G401.6 (cell line): ENCODE results near the gene FBL.

Experiments
- FAIRE-seq: peaks from 2 replicates; lab custom pipeline; 2012; peaks lifted over from hg19 to GRCh38; lab: Jason Lieb, UNC

The FBL gene

GRCh38 chr19:39842693-39843435 lies 3.3 kb downstream of the FBL start:
- FAIRE-seq, result no peak

GRCh38 chr19:39841041-39841440 lies 5.1 kb downstream of the FBL start:
- FAIRE-seq, result no peak

- no peak for FAIRE-seq
Observed at GRCh38 chr19:39840492-39840891, 5.7 kb downstream of the FBL start.

- FAIRE-seq, result no peak
Observed at GRCh38 chr19:39839678-39840327, 6.4 kb downstream of the FBL start.

DNA sequence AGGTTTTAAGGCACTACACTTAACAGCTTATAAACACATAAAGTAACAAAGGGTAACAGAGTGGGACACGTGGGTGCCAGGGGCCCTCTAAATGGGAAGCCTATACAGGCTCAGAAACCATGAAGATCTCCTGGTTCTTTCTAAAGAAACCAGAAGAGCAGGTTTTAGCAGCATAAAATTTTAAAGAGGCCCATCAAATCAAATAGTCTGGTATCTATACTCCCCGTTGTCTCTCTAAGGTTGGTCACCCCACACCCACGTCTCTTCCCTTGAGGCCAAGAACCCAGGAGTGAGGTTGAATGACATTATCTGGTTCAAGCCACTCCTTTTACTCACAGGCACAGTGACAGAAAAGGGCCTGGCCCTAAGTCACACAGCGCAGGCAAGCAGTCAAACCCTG lies 7.6 kb downstream of the FBL start:
- FAIRE-seq, result no peak

DNA sequence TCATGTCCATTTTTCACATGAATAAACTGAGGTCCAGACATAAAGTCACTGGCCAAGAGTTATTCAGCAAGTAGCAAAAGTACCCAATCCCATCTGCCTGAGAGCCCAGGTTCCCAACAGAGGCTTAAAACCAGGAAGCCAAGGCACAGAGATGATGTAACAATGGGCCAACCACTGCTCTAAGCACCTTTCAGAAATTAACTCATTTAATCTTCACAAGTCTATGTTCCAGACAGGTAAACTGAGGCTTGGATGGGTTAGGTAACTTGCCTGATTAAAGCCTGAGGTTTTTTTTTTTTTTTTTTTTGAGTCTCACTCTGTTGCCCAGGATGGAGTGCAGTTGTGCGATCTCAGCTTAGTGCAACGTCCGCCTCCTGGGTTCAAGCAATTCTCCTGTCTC lies 8.2 kb downstream of the FBL start:
- FAIRE-seq, result no peak

- no peak for FAIRE-seq
Observed at GRCh38 chr19:39834287-39834841, 11.8 kb downstream of the FBL start.

DNA sequence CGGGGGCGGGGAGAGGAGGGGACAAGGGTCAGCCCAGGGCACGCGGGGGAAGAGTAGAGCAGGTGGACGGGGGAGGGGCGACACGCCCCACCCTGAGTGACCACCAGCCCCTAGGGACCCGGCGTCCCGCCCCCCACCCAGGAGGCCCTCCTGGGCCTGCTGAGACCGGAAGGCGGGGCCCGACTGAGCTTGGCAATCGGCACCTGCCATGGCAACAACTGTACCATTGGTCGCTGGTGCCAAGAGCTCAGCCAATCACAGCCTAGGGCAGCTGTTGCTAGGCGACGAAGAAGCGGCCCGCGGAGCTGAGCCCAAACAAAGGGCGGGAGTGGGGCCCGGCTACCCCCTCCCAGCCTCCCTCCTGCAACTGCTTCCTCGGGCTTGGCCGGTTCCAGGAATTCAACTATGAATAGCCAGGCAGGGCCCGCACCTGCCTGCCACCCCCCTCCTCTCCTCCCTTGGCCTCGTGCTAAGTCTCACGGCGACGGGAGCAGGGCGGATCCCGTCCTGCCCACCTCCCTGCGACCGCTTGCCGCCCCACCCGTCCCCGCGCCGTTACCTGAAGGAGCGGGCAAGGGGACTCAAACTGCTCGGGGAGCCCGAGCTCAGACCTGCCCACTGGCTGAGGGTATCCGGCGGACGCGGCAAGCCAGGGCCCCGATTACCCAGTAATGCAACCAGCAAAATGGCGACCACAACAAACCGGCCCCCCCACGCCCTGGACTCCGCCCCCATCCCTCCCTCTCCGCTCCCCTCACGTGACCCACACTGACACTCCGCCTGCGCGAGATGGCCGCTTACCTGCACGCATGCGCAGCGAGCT lies 12.5 kb downstream of the FBL start, which contains the start of gene DYRK1B:
Gene DYRK1B (minus strand): TSS at position 699 of the 823 bp plus-strand sequence. CDS start 2,295 bp downstream, outside the sequence.
- FAIRE-seq, result peak; percentile 91

- no peak for FAIRE-seq
Observed at GRCh38 chr19:39833160-39833463, 13.1 kb downstream of the FBL start.

GRCh38 chr19:39832341-39833083 lies 13.7 kb downstream of the FBL start:
- FAIRE-seq, result no peak

- no peak for FAIRE-seq
Observed at GRCh38 chr19:39831679-39832078, 14.5 kb downstream of the FBL start.

GRCh38 chr19:39830847-39831246 lies 15.3 kb downstream of the FBL start:
- no peak for FAIRE-seq

DNA sequence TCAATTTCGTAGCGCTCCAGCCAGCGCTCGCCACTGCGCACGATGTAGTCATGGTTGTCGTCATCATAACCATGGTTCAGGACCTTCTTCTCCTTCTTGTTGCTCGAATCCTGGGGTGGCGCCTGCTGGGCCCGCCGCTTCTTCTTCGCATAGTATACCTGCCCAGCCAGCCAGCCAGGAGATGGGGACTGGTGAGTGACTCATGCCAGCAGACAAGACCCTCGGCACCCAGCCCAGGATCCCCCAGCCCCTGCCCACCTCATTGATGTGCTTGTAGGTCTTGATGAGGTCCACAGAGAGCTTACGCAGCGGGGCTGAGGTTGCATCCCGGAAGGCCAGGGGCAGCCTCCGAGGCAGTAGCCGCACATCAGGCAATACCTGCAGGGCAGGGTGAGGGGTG lies 15.8 kb downstream of the FBL start:
- FAIRE-seq, result no peak

DNA sequence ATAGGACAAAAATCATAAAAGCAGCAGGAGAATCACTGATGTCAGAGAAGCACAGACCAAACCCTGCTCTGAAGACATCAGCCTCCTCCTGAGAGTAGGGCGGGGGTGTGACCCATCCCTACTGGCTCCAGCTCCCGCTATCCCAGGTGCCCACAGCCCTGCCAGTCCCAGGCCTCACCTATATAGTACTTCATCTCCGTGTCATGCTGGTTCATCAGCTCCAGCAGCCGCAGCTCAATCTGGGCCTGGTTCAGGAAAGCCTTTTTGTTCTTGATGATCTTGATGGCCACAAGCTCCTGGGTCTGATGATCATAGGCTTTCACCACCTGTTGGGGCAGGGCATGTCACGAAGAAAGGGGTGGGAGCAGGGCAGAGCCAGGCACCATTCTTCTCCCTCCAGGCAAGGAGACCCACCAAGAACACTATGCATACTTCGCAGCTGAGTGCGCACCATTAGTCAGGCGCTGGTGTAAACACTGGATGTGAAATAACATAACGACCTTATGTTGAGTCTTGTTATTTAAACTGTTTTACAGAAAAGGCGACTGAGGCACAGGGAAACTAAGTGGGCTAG lies 16.4 kb downstream of the FBL start:
- FAIRE-seq, result no peak

DNA sequence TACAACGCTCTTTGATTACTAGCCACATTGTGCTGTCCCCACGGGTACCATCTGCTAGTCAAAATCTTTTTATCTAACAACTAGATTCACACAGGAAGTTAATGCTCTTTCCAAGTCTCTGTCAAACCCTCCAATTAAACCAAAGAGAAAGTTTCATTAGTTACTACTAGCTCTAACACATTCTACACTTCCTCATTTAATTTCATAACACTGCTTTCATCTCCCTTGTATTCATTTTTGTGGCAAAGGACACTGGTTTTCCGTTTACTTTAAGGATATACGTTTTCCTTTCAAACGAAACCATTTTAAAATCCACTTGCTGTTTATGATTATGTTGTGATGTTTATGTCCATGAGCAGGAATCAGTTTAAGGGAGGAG lies 17.5 kb downstream of the FBL start:
- FAIRE-seq, result no peak

- FAIRE-seq, result no peak
Observed at GRCh38 chr19:39828015-39828653, 18.0 kb downstream of the FBL start.

- no peak for FAIRE-seq
Observed at GRCh38 chr19:39827216-39827615, 19.0 kb downstream of the FBL start.

GRCh38 chr19:39826311-39826945 lies 19.8 kb downstream of the FBL start:
- no peak for FAIRE-seq

GRCh38 chr19:39825531-39826076 lies 20.6 kb downstream of the FBL start:
- FAIRE-seq, result no peak

DNA sequence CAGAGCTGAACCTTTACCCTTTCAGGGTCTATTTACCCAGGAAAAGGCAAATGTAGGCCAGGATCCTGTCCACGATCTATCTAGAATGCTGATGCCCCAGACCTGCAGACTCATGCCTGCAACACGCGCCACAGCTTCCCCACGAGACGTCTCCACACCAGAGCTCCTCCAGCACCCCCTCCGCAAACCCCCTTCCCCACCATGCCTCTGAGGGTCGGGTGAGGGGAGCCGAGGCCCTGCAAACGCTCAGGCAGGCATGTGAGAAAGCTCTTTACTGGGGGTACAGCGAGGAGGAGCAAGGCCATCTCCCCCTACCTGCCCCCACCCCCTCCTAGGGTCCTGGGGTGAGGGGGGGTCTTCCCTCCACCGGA lies 21.1 kb downstream of the FBL start:
- no peak for FAIRE-seq
